ENCODE results near the gene C4A. TPM values are rescaled to one million over a fixed set of nuclear protein-coding genes. Genes with fewer than 3 reads are reported as not detected.

The C4A gene
- total and polyA plus RNA-seq, 2 of the 13 experiments (the other 11 are each of a cell fraction or from before 2014, with no cell fraction given), result 165 to 478 TPM

GRCh38 chr6:31958741-31959739 is 22.8 kb upstream of the C4A start, which contains the start of the genes NELFE and SKIC2 (continued):
- TF ChIP-seq ZNF224 (CRISPR knock-in tag; IDR thresholded peaks at IDR 0.05) (no peak; the same call in 1 of the 2 replicates), SIX1 (CRISPR knock-in tag; IDR thresholded peaks at IDR 0.05; ENCODE audit: borderline replicate concordance) (peak; percentile 14; the same call in 1 of the 2 replicates), ZNF34 (CRISPR knock-in tag; IDR thresholded peaks at IDR 0.05; ENCODE audit: borderline replicate concordance) (no peak; the same call in 1 of the 2 replicates), RBAK (CRISPR knock-in tag; IDR thresholded peaks at IDR 0.05) (no peak), U2AF2 (IDR thresholded peaks at IDR 0.05; ENCODE audit: low read depth, low read length) (no peak), ZNF770 (CRISPR knock-in tag; IDR thresholded peaks at IDR 0.05) (no peak), NAIF1 (CRISPR knock-in tag; IDR thresholded peaks at IDR 0.05; ENCODE audit: borderline replicate concordance) (peak; percentile 59; the same call in 1 of the 2 replicates), ZNF441 (CRISPR knock-in tag; IDR thresholded peaks at IDR 0.05; ENCODE audit: borderline replicate concordance) (no peak), ZBTB10 (CRISPR knock-in tag; IDR thresholded peaks at IDR 0.05; ENCODE audit: borderline replicate concordance) (peak; percentile 69; the same call in 1 of the 2 replicates), MED8 (CRISPR knock-in tag; IDR thresholded peaks at IDR 0.05; ENCODE audit: insufficient replicate concordance) (no peak), ZNF205 (CRISPR knock-in tag; IDR thresholded peaks at IDR 0.05) (peak; percentile 100), ZMAT5 (CRISPR knock-in tag; IDR thresholded peaks at IDR 0.05; ENCODE audit: borderline replicate concordance, low read depth) (no peak), ZFYVE20 (CRISPR knock-in tag; IDR thresholded peaks at IDR 0.05; ENCODE audit: borderline replicate concordance, low read depth) (no peak), YY1 (IDR thresholded peaks at IDR 0.05; ENCODE audit: insufficient read depth, insufficient replicate concordance, low read depth, low read length) (peak; percentile 74), ZNF672 (CRISPR knock-in tag; IDR thresholded peaks at IDR 0.05) (no peak), SIN3A (IDR thresholded peaks at IDR 0.05; ENCODE audit: borderline replicate concordance, low read depth, low read length) (peak; percentile 98), SMAD3 (CRISPR knock-in tag; IDR thresholded peaks at IDR 0.05) (peak; percentile 91; the same call in 1 of the 2 replicates), ELF3 (CRISPR knock-in tag; IDR thresholded peaks at IDR 0.05) (peak; percentile 95), SP1 (IDR thresholded peaks at IDR 0.05) (peak; percentile 75), SP1 (CRISPR knock-in tag; IDR thresholded peaks at IDR 0.05) (peak; percentile 100), NRL (CRISPR knock-in tag; IDR thresholded peaks at IDR 0.05; ENCODE audit: borderline replicate concordance) (peak; percentile 11; the same call in 1 of the 2 replicates), RXRA (CRISPR knock-in tag; IDR thresholded peaks at IDR 0.05) (peak; percentile 75; the same call in 1 of the 2 replicates), ATAD3A (CRISPR knock-in tag; IDR thresholded peaks at IDR 0.05) (no peak), EZH2 (conservative IDR thresholded peaks at IDR 0.05; ENCODE audit: low read depth, low read length) (no peak)

All from HepG2 (cell line).